Neural crest cell (in vitro differentiated cells): ENCODE measurements around the gene RPRD1B. TPM values are rescaled to one million over a fixed set of nuclear protein-coding genes. Genes with fewer than 3 reads are reported as not detected.
"Not testable (repeated sequence)": the region's sequence is repeated elsewhere in the genome, so short reads cannot be mapped to it uniquely, and the experiment has no call there.

Source experiments
- DNase-seq: peaks from one replicate; pipeline ENCODE4 v3.0.0; 2021; ENCODE audit warnings: low read depth, mixed read lengths, low spot score
- H3K27ac Mint-ChIP-seq: one replicate; pipeline ENCODE4 v1.8.0; 2021; ENCODE audit warnings: mild to moderate bottlenecking, mixed read lengths; ENCODE audit not compliant: unreplicated experiment
- H3K27me3 Mint-ChIP-seq: 2 replicates; pipeline ENCODE4 v1.8.0; 2021; ENCODE audit warnings: low read depth, mild to moderate bottlenecking, mixed read lengths
- H3K36me3 Mint-ChIP-seq: 2 replicates; pipeline ENCODE4 v1.8.0; 2021; ENCODE audit warnings: low read depth, mild to moderate bottlenecking, mixed read lengths
- H3K4me1 Mint-ChIP-seq: 2 replicates; pipeline ENCODE4 v1.8.0; 2021; ENCODE audit warnings: mixed read lengths
- H3K4me3 Mint-ChIP-seq: one replicate; pipeline ENCODE4 v1.8.0; 2021; ENCODE audit warnings: mild to moderate bottlenecking, mixed read lengths
- H3K9me3 Mint-ChIP-seq: 2 replicates; pipeline ENCODE4 v1.8.0; 2021; ENCODE audit warnings: mixed read lengths
- total RNA-seq: library from RNA; stranded (reverse); gene quantifications from 2 replicates; pipeline ENCODE4 v1.2.1, GENCODE V29; 2021
- TF ChIP-seq, protein P1 (sequence below): fragments of 200-600 bp; sonication (generic); conservative IDR thresholded peaks from 2 replicates; pipeline ENCODE4 v1.5.0; 2021; ENCODE audit warnings: antibody characterized with exemption, mild to moderate bottlenecking

RPRD1B gene
- total RNA-seq, 1 donor from 2014 or later = 41.1 TPM

DNA sequence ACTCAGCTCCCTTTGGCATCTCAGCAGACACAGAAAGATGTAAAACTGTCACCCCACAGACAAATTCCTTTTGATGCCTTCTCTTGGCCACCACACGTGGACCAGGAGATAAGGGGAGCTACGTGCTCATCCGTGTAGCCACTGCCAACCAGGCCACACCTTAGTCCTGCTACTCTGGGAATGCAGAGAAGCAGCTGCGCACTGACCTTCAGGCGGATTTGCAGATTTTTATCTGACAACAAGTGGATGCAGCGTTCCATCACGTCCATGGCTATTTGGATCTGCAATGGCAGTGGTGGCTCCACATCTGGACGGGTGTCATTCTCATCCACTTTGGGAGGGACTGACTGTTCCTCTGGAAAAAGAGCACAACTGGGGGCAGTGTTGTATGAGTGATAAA is 31.1 kb upstream of the RPRD1B start:
- H3K4me3 Mint-ChIP-seq = no peak overlapping the region
- no peaks in the 10 kb centered on the region for H3K27me3 Mint-ChIP-seq
- no peak for DNase-seq
- no peak overlapping the region for H3K27ac Mint-ChIP-seq
- H3K9me3 Mint-ChIP-seq = no peaks in the 10 kb centered on the region
- H3K4me1 Mint-ChIP-seq = peaks cover 19% of the 10 kb centered on the region
- TF ChIP-seq, protein P1, sequence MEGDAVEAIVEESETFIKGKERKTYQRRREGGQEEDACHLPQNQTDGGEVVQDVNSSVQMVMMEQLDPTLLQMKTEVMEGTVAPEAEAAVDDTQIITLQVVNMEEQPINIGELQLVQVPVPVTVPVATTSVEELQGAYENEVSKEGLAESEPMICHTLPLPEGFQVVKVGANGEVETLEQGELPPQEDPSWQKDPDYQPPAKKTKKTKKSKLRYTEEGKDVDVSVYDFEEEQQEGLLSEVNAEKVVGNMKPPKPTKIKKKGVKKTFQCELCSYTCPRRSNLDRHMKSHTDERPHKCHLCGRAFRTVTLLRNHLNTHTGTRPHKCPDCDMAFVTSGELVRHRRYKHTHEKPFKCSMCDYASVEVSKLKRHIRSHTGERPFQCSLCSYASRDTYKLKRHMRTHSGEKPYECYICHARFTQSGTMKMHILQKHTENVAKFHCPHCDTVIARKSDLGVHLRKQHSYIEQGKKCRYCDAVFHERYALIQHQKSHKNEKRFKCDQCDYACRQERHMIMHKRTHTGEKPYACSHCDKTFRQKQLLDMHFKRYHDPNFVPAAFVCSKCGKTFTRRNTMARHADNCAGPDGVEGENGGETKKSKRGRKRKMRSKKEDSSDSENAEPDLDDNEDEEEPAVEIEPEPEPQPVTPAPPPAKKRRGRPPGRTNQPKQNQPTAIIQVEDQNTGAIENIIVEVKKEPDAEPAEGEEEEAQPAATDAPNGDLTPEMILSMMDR = no peak
- H3K36me3 Mint-ChIP-seq = peaks cover 9% of the 10 kb centered on the region

DNA sequence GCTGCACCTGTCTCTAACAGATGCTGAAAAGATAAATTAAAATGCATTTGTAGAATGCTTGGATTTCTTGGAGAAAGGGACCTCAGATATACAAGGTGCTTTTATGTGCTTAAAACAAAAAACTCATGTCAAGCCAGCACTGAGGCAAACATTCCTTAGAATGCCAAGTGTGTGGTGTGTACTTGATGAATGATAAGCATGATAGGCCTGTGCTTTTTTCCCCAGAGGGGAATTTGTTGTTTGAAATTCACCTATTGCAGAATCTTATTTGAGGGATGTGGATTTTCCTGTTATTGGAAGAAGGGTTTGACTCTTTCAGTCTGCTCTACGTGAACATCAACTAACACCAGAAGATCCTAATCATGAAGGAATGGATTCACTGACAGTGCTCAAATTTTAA is 29.1 kb upstream of the RPRD1B start:
- Mint-ChIP-seq H3K9me3 (no peaks in the 10 kb centered on the region), H3K4me3 (no peak overlapping the region)

GRCh38 chr20:38005903-38006302 is 27.6 kb upstream of the RPRD1B start:
- no peak for DNase-seq
- Mint-ChIP-seq H3K27me3 (no peaks in the 10 kb centered on the region), H3K4me1 (peaks cover 6% of the 10 kb centered on the region), H3K27ac (no peak overlapping the region), H3K36me3 (peaks cover 4% of the 10 kb centered on the region), H3K4me3 (no peak overlapping the region), H3K9me3 (no peaks in the 10 kb centered on the region)
- TF ChIP-seq, protein P1 = no peak

More for the DNA sequence above, 29.1 kb upstream of the RPRD1B start:
- Mint-ChIP-seq H3K4me1 (peaks cover 16% of the 10 kb centered on the region), H3K36me3 (peaks cover 9% of the 10 kb centered on the region), H3K27ac (no peak overlapping the region), H3K27me3 (no peaks in the 10 kb centered on the region)
- DNase-seq = no peak
- TF ChIP-seq, protein P1 = no peak

- no peaks in the 10 kb centered on the region for H3K27me3 Mint-ChIP-seq
- no peak overlapping the region for H3K27ac Mint-ChIP-seq
- no peak for DNase-seq
- TF ChIP-seq, protein P1 = no peak
- H3K36me3 Mint-ChIP-seq = peaks cover 9% of the 10 kb centered on the region
- peaks cover 4% of the 10 kb centered on the region for H3K4me1 Mint-ChIP-seq
- H3K4me3 Mint-ChIP-seq = no peak overlapping the region
- no peaks in the 10 kb centered on the region for H3K9me3 Mint-ChIP-seq
Observed at GRCh38 chr20:38007526-38007925, 26.0 kb upstream of the RPRD1B start.

DNA sequence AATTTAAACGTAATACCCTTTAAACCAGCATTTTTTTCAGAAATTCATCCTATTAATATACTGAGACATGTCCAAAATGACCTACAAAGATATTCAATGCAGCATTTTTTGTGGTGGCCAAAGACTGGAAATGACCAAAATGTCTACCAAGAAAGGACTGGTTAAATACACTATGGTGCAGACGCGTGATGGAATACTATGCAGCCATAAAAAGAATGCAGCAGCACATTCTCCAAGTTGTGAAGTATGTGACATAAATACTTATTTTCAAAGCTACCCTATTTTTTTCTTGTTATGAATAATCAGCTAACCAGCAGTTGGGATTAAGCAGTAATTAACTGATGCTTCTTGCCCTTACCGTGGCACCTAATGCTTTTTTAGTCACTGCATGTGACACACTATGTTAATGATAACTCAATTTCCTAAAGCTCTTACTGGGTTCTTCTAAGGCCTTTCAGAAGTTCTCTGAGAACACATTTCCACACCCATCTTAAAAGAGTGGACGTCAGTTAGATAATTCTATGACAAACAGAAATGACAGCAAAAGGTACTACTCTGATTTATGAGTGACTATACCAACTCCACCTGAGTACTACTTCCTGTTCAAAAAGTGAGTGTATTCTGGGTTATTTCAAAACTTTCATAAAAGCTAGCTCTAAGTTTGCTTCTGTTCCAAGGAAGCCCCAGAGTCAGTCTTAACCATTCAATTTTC is 25.2 kb upstream of the RPRD1B start:
- TF ChIP-seq, protein P1 = no peak
- Mint-ChIP-seq H3K27me3 (no peaks in the 10 kb centered on the region), H3K9me3 (no peaks in the 10 kb centered on the region), H3K4me1 (peaks cover 4% of the 10 kb centered on the region), H3K4me3 (no peak overlapping the region), H3K36me3 (peaks cover 12% of the 10 kb centered on the region), H3K27ac (no peak overlapping the region)
- no peak for DNase-seq

- H3K36me3 Mint-ChIP-seq = peaks cover 15% of the 10 kb centered on the region
- not testable (repeated sequence) for H3K27ac Mint-ChIP-seq, H3K9me3 Mint-ChIP-seq, H3K4me1 Mint-ChIP-seq, H3K4me3 Mint-ChIP-seq, H3K27me3 Mint-ChIP-seq, DNase-seq
Observed at GRCh38 chr20:38009416-38009815, 24.1 kb upstream of the RPRD1B start.
